ENCODE measurements around the gene DCST1.

Gene DCST1

DNA sequence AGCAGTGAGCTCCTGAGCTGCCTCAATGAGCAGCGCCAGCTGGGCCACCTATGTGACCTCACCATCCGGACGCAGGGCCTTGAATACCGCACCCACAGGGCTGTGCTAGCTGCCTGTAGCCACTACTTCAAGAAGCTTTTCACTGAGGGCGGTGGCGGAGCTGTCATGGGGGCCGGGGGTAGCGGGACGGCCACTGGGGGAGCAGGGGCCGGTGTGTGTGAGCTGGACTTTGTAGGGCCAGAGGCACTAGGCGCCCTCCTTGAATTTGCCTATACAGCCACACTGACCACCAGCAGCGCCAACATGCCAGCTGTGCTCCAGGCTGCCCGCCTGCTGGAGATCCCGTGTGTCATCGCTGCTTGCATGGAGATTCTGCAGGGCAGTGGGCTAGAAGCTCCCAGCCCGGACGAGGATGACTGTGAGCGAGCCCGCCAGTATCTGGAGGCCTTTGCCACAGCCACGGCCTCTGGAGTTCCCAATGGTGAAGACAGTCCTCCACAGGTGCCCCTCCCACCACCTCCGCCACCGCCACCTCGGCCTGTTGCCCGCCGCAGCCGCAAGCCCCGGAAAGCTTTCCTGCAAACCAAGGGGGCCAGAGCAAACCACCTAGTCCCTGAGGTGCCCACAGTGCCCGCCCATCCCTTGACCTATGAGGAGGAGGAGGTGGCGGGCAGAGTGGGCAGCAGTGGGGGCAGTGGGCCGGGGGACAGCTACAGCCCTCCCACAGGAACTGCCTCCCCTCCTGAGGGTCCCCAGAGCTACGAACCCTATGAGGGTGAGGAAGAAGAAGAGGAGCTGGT, 18.7 kb upstream of the DCST1 start:
- no peak for DNase-seq

DNA sequence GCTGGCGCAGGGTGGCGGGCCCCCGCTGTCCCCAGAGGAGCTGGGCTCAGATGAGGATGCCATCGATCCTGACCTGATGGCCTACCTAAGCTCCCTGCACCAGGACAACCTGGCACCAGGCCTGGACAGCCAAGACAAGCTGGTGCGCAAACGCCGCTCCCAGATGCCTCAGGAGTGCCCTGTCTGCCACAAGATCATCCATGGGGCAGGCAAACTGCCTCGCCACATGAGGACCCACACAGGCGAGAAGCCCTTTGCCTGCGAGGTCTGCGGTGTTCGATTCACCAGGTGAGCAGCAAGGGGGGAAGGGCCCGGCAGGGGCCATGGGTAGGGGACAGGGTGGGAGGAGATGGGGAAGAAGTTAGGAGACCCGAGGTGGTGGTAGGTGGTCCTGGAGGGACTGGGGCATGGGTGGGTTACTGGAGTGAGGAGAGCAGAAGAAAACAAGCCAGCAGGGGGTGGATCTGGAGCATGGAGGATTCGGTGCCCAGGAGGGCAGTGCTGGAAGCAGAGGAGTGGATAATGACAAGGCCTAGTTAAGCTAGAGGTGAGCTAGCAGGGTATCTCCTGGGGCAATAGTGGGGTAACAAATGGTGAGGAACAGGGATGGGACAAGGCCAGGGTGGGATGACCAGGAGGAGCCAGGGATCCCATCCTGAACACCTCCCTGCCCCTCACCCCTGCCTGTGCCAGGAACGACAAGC, 17.9 kb upstream of the DCST1 start:
- no peak for DNase-seq

DNA sequence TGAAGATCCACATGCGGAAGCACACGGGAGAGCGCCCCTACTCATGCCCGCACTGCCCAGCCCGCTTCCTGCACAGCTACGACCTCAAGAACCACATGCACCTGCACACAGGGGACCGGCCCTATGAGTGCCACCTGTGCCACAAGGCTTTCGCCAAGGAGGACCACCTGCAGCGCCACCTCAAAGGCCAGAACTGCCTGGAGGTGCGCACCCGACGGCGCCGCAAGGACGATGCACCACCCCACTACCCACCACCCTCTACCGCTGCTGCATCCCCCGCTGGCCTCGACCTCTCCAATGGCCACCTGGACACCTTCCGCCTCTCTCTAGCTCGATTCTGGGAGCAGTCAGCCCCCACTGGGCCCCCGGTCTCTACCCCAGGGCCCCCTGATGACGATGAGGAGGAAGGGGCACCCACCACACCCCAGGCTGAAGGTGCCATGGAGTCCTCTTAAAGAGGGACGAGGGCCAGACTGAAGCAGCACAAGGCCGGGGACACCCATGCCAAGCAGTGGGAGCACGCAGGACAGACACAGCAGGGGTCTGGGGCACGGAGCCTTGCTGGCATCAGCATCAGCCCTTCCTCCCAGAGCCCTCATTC, 17.3 kb upstream of the DCST1 start:
- no peak for DNase-seq

DNA sequence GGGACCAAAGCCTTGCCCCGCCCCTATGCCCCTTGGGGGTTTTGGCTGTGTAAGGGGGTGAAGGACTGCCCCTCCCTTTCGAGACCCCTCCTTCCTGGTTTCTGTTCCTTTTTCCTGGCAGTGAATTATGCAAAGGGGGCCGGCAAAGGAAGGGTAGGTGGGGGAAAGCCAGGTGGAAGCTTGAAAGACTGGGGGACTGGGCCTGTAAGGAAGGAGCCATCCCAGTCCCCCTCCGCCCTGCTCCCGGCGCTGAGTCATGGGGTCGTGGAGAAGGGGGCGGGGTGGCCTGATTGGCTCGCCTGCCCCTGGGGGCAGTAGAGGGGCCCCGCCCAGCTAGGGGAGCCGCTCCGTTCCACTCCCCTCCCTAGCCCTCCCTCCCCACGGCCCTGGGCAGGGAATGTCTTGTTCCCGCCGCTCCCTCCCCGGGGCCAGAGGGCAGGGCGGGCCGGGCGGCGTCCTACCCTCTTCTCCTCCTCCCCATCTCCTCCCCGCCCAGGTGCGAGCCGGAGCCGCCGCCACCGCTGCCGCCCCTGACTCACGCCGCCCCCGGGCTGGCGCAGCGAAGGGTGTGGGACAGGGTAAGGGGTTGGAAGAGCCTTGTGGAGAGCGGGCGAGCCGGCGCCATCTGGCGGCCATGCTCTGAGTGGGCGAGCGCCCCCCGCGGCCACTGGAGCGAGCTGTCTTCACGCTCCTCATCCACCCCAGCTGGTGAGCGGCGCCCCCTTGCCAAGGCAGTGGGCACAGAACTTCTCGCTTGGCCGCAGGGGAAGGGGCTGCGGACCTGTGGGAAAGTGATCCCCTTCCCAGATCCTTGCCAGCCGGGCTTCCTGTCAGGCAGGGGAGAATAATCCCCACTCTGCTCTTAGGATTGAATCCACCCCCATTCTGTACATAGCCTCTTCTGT, 16.3 kb upstream of the DCST1 start:
- peak; percentile 94 for DNase-seq

DNA sequence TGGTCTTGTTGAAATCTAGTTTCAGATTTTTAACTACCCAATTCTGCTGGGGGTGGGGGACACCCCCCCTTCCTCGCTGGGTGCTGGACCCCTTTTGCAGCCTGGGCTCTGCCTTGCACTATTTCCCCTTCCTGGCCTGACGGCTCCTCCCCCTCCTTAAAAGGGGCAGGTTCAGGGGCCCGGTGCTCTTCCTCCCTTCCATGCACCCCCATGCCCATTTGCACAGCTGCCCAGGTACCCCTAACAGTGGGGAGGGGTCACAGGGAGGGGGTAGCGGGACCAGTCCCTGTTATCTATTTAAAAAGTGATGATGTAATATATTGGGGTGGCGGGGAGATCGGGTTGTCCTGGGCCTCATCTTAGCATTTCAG, 15.7 kb upstream of the DCST1 start:
- no peak for DNase-seq

DNA sequence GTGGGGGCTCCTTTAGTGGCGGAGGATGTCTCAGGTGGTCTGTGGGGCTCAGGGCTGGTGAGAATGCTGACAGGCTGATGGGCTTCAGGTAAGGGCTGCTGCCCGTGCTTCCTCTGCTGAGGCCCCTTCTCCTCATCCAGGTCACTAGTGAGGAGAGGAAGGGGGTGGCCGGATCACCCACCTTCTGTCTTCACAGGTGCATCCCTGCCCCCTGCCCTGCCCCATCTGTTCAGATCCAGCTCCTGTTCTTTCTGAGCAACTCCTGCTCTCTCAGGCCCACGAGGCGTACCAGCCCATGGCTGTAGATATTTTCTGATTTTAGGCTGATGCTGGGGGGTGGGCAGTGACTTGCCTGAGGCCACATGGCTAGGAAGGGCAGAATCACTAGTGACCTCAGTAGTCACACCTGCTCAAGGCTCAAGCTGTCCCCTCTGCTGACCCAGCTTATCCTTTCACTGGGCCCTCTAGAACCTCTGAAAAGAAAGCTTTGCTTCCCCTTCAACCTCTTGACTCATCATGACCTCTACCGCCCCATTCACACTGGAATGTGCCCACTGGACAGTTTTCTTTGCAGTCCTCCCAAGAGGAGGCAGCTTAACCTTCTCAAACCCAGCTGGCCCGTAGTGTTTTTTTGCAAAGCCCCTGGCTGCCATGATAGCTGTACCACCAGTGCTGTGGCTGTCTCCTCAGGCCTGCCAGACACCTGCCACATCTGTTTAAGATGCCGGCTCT, 14.8 kb upstream of the DCST1 start:
- DNase-seq = no peak

DNA sequence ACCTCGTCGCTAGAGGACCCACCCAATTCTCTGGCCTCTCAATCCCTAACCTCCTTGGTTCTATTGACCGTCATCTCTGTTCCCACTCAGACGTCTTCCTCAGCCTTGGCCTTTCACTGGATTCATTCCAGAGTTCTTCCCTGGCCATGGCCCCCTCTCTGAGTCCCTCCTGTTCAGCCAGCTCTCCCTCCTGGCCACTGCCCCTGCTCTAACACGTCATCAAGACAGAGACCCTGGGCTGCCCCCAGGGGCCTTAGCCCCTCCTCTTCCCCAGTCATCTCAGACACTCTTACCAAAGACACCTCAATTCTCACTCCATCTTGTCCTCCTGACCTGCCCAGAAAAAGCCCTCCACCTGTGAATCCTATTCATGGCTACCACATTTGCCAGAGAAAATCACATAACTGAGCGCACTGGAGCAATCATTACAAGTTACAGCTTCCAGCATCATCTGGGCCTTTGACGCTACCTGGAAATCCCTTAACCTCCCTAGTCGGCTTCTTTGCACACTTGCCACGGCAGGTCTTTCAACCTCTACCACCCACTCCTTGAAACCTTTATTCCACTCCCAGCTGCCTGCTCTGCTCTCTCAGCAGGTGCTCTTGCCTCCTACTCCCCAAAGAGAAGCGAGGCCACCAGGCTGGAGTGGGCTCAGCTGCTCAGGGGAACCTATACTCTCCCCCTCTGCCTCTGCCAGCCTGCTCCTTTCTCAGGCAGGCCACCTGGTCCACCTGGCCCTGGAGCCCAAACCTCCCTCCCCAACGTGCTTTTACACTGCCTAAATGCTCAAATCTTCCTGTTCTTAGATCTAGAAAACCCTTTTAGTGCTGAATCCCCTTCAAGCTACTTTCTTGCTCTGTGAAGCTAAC, 14.0 kb upstream of the DCST1 start:
- no peak for DNase-seq

DNA sequence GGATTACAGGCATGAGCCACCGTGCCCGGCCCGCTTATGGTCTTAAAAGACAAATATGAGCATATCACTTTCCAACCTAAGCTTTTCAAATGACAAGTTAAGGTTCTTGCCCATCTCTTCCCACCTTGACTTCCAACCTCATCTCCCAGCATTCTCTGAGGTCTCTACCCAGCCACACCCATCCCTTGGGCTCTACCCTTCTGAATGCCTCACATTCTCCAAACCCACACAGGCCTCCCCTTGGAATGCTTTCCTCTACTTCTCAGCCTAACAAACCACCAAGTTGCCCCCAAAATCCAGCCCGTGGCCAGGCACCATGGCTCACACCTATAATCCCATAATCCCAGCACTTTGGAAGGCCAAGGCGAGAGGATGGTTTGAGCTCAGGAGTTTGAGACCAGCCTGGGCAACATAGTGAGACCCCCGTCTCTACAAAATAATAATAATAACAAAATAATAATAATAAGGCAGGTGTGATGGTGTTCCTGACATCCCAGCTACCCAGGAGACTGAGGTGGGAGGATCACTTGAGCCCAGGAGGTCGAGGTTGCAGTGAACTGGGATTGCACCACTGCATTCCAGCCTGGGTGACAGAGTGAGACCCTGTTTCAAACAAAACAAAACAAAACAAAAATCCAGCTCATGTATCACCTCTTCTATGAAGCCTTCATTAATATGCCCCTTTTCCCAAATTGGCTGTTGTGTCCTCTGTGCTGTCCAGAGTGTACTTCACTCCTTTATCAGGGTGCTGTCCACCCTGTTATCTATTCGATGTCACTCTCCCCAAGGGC, 11.3 kb upstream of the DCST1 start:
- DNase-seq = no peak

DNA sequence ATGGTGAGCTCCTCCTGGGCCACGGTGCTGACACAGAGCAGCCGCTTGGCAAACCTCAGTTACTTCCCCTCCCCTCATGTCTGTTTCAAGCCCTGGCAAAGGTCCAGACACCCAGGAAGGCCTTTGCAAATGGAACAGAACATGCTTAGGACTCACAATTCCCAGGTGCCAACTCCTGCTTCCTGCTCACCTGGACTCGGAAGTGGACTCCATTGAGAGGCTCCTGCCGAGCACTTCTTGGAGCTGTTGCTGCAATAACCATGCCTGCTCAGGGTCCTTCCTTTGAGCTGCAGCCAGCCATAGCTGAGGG, 10.7 kb upstream of the DCST1 start:
- peak; percentile 61 for DNase-seq

DNA sequence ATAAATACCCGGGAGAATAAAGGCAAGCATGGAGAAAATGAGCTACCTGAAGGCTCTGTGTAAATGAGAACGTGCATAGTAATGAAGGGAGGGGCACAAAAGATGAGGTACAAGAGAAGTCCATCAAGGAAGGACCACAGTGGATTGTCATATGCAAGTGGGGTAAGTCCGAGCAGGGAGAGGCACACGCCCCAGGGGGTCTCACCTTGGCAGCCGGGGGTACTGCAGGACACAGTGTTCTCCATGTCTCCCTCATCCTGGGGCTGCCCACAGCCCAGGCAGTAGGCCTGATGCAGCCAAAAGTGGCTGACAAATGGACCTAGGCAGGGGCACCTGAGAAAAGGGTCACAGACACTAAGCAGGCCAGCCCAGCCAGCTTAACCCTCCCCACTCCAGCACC, 10.0 kb upstream of the DCST1 start:
- DNase-seq = no peak

DNA sequence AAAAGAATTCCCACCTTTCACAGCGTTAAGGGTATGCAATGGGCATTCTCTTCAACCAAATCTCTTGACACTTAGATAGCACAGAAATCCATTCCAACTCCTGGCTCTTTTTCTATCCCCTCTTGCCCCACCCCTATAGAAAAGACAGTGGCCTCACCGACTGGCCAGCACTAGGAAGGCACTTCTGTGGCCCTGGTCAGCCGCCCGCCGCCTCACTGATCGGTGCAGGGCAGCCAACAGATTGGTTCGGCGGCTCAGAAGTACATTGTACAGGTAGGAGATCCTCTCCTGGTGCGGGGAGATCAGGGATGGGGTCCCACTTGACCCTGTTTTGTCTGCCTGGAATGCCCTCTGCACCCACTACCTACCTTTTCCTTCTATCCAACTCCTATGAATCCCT, 9.3 kb upstream of the DCST1 start:
- no peak for DNase-seq

DNA sequence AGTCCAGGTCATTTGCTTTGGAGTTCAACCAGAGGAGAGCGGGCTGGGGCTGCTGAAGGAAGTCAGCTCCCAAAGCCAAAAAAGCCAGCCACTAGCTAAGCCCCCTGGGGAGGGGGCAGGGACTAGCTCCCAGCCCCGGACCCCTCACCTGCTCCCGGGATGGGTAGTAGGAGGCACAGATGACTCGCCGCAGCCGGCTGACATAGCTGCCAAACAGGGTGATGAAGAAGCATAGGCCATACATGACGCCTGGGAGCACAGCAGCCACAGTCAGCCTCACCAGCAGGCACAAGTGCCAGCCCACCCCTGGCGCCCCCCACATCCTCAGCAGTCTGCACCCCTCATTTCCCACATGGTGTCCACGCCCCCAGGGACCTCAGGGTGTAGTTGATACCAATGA, 7.5 kb upstream of the DCST1 start:
- DNase-seq = no peak

DNA sequence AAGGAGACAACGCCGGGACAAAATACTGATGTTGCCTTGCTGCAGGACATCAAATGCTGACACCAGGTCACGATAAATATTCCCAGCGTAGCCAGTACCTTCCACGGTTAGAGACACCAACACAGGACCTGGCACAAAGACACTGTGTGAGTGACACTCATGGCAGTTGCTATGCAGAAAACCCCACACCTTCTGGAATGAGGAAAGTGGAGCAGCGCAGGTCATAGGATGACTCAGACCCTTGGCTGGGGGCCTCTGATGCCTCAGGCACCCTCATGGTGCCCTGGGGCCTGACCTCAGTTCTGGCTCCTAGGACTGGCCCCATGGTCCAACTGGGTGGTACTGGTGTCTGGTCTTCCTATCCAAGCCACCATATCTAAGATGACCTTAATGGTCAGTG, 7.0 kb upstream of the DCST1 start:
- DNase-seq = no peak

DNA sequence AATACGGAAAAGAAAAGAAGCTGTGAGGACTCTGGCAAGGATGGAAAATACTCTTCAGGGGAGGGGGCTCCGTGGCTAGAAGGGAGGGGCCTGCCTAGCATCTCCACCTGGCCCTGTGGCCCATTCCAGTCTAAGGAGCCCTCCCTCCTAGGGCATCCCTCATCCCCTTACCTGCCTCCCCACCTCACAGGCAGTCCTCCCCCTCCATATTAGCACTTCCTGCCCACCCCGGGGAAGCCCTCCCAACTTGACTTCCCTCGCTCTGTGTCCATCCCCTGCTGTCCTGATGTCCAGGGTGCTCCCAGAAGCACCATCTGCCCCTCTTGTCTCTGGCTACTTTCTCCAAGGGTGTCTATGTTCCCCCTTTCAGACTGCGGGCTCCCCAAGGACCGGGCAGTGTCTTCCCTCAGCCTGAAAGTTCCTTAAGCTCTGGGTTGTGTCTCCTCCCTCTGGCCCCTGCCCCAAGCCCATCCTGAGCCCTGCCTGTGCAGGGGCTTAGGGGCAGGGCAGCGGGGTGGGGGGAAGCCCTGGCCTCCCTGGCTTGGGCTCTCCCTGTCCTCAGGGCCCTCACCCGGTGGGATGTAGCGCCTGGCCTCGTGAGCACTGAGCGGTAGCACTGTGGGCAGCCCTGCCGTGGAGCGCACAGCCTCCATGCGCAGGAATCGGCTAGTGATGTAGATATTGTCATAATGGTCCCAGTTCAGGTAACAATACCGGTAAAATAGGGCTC, 3.9 kb upstream of the DCST1 start:
- DNase-seq = no peak

DNA sequence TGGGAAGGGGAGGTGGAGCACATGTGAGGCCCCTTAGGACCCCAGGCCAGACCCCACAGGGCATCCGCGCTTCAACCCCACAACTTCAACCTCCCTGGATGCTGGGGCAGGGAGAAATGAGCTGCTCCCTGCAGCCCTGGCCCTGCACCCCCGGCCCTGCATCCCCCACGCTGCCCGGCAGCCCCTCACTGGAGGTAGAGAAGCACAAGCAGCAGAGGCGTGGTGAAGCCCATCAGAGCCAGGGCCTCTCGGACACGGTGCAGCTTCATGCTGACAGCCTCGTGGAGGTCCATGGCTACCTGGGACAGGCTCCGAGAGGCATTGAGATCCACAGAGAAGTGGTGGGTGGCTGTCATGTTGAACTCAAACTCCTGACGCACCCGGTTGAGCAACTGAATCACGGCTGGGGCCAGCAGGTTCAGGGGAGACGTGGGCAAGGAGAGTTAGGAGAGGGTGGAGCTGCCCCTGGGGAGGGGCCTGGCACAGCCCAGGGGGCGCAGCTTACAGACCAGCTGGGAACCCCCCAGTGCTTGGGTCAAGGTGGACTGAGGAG, 3.3 kb upstream of the DCST1 start:
- no peak for DNase-seq

DNA sequence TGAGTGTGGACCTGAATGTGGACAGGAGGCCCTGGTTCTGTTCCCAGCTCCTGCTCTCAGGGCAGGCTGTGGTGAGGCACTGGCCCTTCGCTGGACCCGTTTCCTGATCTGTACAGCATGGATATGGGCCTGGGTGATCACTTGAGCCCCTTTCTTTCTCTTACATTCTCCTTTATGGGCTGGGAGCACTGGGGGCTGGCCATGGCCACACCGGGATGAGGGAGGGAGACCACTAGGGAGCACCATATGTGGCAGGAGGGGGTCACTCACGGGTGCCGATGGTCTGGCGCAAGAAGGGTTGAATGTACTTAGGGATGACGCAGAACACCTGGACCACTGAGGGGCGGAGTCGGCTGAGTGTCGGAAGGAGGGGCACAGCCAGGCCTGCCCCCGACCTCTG, 2.7 kb upstream of the DCST1 start:
- no peak for DNase-seq

DNA sequence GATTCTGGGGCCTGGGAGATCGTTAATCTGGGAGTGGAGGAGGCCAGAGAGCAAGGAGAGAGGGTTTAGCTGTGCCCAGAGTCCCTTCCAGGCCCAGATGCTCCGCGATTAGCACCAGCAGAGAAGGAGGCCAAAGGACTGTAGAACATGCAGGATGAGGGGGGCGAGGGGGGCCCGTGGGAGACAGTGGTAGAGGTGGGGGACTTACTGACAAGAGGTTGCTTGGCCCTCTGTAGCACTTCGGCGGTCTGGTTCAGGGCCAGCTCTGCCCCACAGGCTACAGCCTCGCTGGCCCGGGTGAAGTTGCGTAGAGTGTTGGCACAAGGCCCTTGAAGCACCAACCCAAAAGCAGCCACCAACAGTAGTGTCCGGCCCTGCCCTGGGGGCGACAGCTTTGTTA, 738 bp upstream of the DCST1 start:
- no peak for DNase-seq

DNA sequence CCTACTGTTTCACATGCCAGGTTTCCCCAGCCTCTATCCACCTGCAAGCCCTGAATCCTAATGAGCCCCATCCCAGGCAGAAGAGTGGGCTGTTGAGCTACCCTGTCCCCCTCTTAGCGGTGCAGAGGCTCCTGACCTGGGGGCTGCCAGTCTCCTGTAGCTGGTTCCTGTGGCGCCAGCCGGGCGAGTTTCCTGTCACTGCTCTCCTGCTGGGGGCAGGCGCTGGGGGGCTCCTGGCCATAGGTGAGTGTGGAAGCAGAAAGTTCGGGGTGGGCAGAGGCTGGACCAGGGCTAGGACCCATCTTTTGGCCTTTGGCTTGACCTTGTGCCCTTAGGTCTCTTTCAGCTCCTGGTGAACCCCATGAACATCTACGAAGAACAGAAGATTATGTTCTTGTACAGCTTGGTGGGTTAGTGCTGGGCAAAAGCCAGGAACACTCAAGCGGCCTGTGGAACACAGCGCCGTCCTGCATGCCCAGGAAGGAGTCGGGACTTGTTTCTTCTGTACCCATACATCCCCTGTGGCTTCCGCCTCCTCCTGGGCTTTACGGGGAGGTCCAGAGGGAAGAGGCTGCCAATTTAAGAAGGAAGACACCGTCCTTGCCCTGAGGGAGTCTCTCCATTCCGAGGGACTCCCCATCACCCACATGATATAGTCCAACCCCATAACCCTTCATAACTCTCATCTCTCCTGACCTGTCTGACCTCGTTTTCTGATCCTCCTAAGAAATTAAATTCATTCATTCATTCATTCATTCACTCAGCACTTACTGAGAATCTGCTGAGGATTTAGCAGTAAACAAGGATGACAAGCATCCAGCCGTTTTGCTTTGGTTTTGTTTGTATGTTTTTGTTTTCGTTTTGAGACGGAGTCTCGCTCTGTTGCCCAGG, 939 bp downstream of the DCST1 start:
- no peak for DNase-seq

DNA sequence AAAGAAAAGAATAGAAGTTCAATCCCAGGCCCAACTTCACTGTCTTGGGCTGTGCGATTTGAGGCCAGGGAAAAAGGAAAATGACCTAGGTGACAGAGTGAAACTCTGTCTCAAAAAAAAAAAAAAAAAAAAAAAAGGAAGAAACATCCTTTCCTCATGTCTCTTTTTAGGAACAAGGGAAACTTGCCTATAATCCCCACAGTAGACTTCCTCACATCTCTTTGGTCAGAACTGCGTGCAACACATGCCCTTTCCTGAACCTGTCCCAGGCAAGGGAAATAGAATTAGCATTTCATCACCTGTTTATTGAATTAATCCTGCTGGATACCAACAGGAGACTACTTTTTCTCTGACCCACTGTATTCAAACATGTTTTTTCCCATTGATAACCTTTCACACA, 2.3 kb downstream of the DCST1 start:
- DNase-seq = no peak

Data from hematopoietic multipotent progenitor cell treated with erythropoietin and hydrocortisone succinate and interleukin-3 and kit ligand, for 4 days (in vitro differentiated cells).